Calu3 (cell line): ENCODE data around the gene ZFP36. TPM values are rescaled to one million over a fixed set of nuclear protein-coding genes. Genes with fewer than 3 reads are reported as not detected.

Experiments
- BruUV-seq: library from RNA; stranded (reverse); fragments of 400-500 nt; replicated peaks from 2 replicates; lab custom pipeline; 2021; lab: Mats Ljungman, UMichigan
- CTCF ChIA-PET: fragments of 300-600 bp; sonication (Branson Sonifier 250); formaldehyde crosslinking; loops from one replicate; lab custom pipeline; 2022; ENCODE audit warnings: antibody characterized with exemption; lab: Charles Lee
- DNase-seq: peaks from one replicate; pipeline ENCODE4 v3.0.0; 2022
- H3K27ac Mint-ChIP-seq: one replicate; pipeline ENCODE4 v1.8.0; 2022; ENCODE audit warnings: mixed read lengths; ENCODE audit not compliant: unreplicated experiment
- H3K27me3 Mint-ChIP-seq: one replicate; pipeline ENCODE4 v1.8.0; 2022; ENCODE audit warnings: mixed read lengths; ENCODE audit not compliant: unreplicated experiment
- H3K36me3 Mint-ChIP-seq: one replicate; pipeline ENCODE4 v1.8.0; 2022; ENCODE audit warnings: mild to moderate bottlenecking, moderate library complexity, mixed read lengths; ENCODE audit not compliant: insufficient read depth, unreplicated experiment
- H3K4me1 Mint-ChIP-seq: one replicate; pipeline ENCODE4 v1.8.0; 2022; ENCODE audit warnings: mild to moderate bottlenecking, low read depth, mixed read lengths; ENCODE audit not compliant: unreplicated experiment
- H3K4me3 Mint-ChIP-seq: one replicate; pipeline ENCODE4 v1.8.0; 2022; ENCODE audit warnings: mild to moderate bottlenecking, low read depth, moderate library complexity, mixed read lengths; ENCODE audit not compliant: unreplicated experiment
- H3K9me3 Mint-ChIP-seq: one replicate; pipeline ENCODE4 v1.8.0; 2022; ENCODE audit warnings: low read depth, mixed read lengths; ENCODE audit not compliant: unreplicated experiment
- CTCF ChIP-seq: fragments of 200-600 bp; IDR thresholded peaks from one replicate; pipeline ENCODE4 v1.8.0; 2022; ENCODE audit warnings: antibody characterized with exemption; ENCODE audit not compliant: unreplicated experiment
- intact Hi-C: fragments of 100-400 bp; cut with micrococcal nuclease; formaldehyde crosslinking; loops from one replicate; pipeline ENCODE4 v1.10.0; 2022; ENCODE audit not compliant: unreplicated experiment
- total RNA-seq: library from RNA; stranded (reverse); gene quantifications from 2 replicates; pipeline ENCODE4 v1.2.3, GENCODE V29; 2022

The ZFP36 gene
- total RNA-seq, 1 experiment from 2014 or later: 70.8 TPM

- CTCF ChIA-PET: interaction anchor here (0.5 kb wide), 1 partner anchor 15 kb away, joined by 3 read pairs; no protein-coding TSS in a partner anchor
- Mint-ChIP-seq H3K27me3 (no peaks in the 10 kb centered on the region), H3K36me3 (peaks cover 89% of the 10 kb centered on the region), H3K27ac (peak overlapping the region; percentile 94), H3K9me3 (no peaks in the 10 kb centered on the region), H3K4me1 (peaks cover 55% of the 10 kb centered on the region), H3K4me3 (peak overlapping the region; percentile 77)
- no peak for TF ChIP-seq CTCF
- intact Hi-C loops: loop anchor here (5.0 kb wide), 1 partner anchor 288 kb away; no protein-coding TSS in a partner anchor
- BruUV-seq: no TSS peak
- DNase-seq: peak; percentile 71
Measured at GRCh38 chr19:39410017-39410830, 3.6 kb downstream of the ZFP36 start.

- H3K36me3 Mint-ChIP-seq: peaks cover 84% of the 10 kb centered on the region
- CTCF ChIA-PET: interaction anchor here (1.0 to 2.3 kb wide), 3 partner anchors 9 to 19 kb away, joined by 6 to 52 read pairs (median 10); partner anchors contain the start of genes MED29 and PAF1
Measured at GRCh38 chr19:39410831-39411080, 4.1 kb downstream of the ZFP36 start.

DNA sequence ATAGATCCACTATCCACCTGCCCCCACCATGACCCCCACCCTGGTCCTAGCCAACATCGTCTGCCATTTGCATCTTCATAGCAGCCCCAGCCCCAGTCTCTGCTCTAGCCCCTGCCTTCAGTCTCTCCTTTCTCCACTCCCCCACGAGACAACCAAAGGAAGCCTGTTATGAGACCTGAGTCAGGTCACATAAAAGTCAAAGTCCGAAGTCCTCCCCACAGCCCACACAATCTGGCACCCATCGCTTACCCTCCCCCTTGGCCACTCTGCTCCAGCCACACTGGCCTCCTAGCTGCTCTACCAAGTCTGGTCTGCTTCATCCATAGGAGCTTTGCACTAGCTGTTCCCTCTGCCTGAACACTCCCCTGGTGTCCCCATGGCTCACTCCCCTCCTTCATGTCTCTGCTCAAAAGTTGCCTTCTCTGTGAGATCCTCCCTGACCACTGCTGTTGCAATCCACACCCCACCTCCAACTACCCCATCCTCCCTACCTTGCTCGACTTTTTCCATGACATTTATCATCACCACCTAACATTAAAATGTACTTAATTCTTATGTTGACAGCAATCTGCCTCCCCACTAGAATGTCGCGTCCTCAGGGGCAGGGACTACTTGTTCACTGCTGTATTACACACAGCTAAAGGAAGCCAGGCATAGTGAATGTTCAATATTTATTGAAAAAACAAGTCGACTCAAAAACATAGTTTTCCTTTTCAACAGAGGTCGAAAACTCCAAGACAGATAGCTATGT lies 4.6 kb downstream of the ZFP36 start:
- H3K27me3 Mint-ChIP-seq: no peaks in the 10 kb centered on the region
- peaks cover 79% of the 10 kb centered on the region for H3K36me3 Mint-ChIP-seq
- H3K9me3 Mint-ChIP-seq: no peaks in the 10 kb centered on the region
- CTCF ChIA-PET: interaction anchor here (0.6 to 2.3 kb wide), 5 partner anchors 8 to 65 kb away, joined by 3 to 52 read pairs (median 6); partner anchors contain the start of genes MED29 and PAF1
- DNase-seq: peak; percentile 56
- H3K4me3 Mint-ChIP-seq: peak overlapping the region; percentile 77
- intact Hi-C loops: loop anchor here (1.0 to 5.0 kb wide), 2 partner anchors 14 to 289 kb away; no protein-coding TSS in a partner anchor
- H3K4me1 Mint-ChIP-seq: peaks cover 50% of the 10 kb centered on the region
- no peak for TF ChIP-seq CTCF
- no TSS peak for BruUV-seq
- H3K27ac Mint-ChIP-seq: peak overlapping the region; percentile 94

More at GRCh38 chr19:39410831-39411080, 4.1 kb downstream of the ZFP36 start:
- no peak for DNase-seq
- peaks cover 55% of the 10 kb centered on the region for H3K4me1 Mint-ChIP-seq
- H3K27ac Mint-ChIP-seq: peak overlapping the region; percentile 94
- TF ChIP-seq CTCF: no peak
- H3K4me3 Mint-ChIP-seq: peak overlapping the region; percentile 77
- intact Hi-C loops: loop anchor here (1.0 to 5.0 kb wide), 2 partner anchors 13 to 288 kb away; no protein-coding TSS in a partner anchor
- no peaks in the 10 kb centered on the region for H3K9me3 Mint-ChIP-seq
- BruUV-seq: no TSS peak
- no peaks in the 10 kb centered on the region for H3K27me3 Mint-ChIP-seq

GRCh38 chr19:39411832-39412099 lies 5.1 kb downstream of the ZFP36 start:
- peak overlapping the region; percentile 94 for H3K27ac Mint-ChIP-seq
- no peaks in the 10 kb centered on the region for H3K9me3 Mint-ChIP-seq
- peak; percentile 97 for TF ChIP-seq CTCF
- no TSS peak for BruUV-seq
- H3K36me3 Mint-ChIP-seq: peaks cover 74% of the 10 kb centered on the region
- peak; percentile 96 for DNase-seq
- intact Hi-C loops: loop anchor here (1.0 to 5.0 kb wide), 3 partner anchors 14 to 289 kb away; no protein-coding TSS in a partner anchor
- H3K4me1 Mint-ChIP-seq: peaks cover 45% of the 10 kb centered on the region
- CTCF ChIA-PET: interaction anchor here (0.6 to 2.3 kb wide), 5 partner anchors 8 to 66 kb away, joined by 3 to 52 read pairs (median 6); partner anchors contain the start of genes MED29 and PAF1
- H3K4me3 Mint-ChIP-seq: peak overlapping the region; percentile 77
- H3K27me3 Mint-ChIP-seq: no peaks in the 10 kb centered on the region
